Stimulated activated CD8-positive, alpha-beta memory T cell treated with anti-CD3 and anti-CD28 coated beads, Interleukin-15, amount 100 ng/mL, for 24 hours (primary cell): ENCODE data around the gene MEIS1.

Experiments used
- DNase-seq: peaks from one replicate; pipeline ENCODE4 v3.0.0-alpha.2; 2020; ENCODE audit warnings: low read depth

Gene MEIS1

GRCh38 chr2:66431846-66432587 is 2.9 kb upstream of the MEIS1 start:
- DNase-seq = no peak

GRCh38 chr2:66432801-66433694 is 1.9 kb upstream of the MEIS1 start:
- no peak for DNase-seq

- no peak for DNase-seq
Observed at GRCh38 chr2:66433695-66433944, 1.3 kb upstream of the MEIS1 start.

GRCh38 chr2:66433945-66434678 is 813 bp upstream of the MEIS1 start:
- DNase-seq = no peak

- DNase-seq = no peak
Observed at GRCh38 chr2:66435549-66435875, 587 bp downstream of the MEIS1 start.

GRCh38 chr2:66435963-66436362 is 1.0 kb downstream of the MEIS1 start:
- DNase-seq = no peak

- DNase-seq = no peak
Observed at GRCh38 chr2:66436581-66437001, 1.7 kb downstream of the MEIS1 start.

GRCh38 chr2:66437109-66437690 is 2.3 kb downstream of the MEIS1 start:
- no peak for DNase-seq

- DNase-seq = no peak
Observed at GRCh38 chr2:66437691-66438497, 3.0 kb downstream of the MEIS1 start.

GRCh38 chr2:66438498-66438833 is 3.5 kb downstream of the MEIS1 start:
- no peak for DNase-seq

GRCh38 chr2:66438891-66439811 is 4.2 kb downstream of the MEIS1 start:
- no peak for DNase-seq

DNA sequence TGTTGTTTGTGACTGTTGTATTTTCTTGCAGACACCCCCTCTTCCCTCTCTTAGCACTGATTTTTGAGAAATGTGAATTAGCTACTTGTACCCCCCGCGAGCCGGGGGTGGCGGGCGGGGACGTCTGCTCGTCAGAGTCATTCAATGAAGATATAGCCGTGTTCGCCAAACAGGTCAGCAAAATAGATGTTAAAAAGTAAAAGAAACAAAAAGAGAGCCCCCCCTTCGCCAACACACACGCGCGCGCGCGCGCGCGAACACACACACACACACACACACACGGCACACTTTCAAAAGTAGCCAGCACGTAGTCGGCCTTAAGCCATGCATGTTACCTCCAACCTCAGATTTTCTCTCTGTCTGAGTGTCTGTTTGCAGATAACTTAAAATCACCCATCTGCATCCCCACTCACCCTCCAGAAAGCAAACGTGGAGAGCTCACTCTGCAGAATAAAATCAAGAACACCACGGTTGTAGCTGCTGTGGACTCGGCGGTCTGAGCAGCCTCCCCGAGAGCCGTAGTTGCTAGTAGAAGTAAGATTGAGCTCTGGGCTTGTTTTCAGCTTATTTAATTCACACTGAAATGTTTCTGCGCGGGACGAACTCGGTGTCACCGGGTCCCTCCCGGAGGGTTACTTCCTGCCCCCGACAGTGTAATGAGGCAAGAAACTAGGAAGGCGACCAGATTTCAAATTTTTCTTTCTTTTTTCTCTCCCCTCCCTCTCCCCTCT is 5.1 kb downstream of the MEIS1 start:
- no peak for DNase-seq

GRCh38 chr2:66440708-66441497 is 6.0 kb downstream of the MEIS1 start:
- DNase-seq = no peak

DNA sequence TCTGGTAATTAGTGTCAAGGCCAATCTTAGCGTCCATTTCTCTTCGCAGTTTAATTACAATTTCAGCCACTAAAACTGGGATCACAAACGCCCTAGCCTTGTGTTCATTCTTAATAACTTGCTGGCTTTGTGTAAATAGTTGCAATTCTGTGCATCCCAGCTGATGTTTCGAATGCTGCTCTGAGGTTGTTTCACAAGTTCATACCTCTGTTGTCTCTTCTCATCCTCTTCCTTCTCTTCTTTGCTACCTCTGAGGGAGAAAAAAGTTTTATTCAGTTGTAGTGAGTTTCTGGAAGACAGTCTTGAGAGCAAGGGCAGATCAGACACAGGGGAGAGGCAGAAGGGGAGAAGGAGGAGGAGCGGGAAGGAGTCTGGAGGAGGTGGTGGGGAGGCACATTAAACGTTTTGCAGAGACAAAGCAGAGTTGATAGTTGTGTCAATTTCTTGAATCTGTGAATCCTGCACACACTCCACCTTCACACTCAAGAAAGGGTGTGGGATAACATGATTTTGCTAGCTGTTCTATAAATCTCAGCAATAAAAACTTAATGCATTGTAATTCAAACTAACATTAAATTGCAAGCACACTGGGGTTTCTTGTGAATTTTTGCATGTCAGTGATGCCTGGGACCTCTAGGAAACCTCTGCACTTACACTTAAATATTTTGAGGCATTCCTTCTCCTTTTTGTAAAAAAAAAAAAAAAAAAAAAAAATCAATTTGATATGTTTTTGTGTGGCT is 6.8 kb downstream of the MEIS1 start:
- no peak for DNase-seq

DNA sequence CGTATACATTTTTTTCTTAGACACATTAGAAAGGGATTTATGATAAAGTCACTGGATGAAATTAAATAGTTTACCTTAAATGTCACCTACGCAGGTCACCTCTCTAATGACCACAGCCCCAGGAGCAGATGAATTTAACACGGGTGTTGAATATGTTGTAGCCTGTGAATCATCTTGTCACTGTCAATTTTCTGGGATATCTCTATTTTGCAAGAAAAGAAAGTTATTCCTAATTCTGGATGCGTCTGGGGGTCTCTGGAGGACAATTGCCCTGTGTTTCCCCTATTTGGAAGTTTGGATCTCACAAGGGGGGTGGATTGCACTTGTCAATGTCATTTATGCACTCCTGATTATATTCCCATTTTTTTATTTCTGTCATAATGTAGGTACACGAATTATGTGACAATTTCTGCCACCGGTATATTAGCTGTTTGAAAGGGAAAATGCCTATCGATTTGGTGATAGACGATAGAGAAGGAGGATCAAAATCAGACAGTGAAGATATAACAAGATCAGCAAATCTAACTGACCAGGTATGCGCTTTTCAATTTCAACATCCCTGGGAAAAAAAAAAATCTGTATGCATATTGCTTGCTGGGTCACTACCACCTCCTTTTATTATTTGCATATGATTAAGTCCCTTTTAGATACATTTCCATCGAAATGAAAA is 7.7 kb downstream of the MEIS1 start:
- no peak for DNase-seq

DNA sequence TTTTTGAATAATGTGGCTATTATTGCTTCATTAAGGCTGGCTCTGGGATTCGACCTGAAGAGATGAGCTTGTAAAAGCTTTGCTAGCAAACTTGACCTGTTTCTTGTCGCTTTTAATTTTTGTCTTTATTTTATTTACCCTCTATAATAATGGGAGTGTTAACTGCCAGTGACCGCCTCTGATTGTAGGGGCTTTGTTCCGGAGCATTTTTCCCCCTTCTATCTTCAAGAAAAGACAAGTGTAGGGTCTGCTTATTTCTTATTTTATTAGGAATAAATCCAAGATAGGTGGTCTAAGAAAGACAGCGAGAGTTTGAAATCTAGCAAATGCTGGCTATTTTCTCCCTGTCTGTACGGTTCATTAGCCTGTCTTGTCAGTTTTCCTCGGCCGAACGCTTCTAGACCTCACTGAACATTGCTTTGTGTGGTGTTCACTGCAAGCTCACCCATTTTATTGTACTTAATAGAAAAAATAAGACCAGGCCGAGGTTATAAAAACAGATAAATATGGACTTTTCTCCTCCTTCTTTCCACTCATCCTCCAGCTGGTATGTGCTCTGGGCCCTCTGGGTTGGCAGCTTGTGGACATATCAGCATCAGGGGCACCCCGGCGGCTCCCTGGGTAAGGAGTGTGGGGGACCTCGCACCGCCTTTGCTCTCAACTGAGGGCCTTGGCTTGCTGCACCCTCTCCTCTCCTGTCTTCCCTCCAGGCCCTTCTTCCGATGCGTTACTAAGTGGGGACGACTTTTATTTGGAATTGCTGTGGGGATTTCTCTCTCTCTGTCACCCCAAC is 8.5 kb downstream of the MEIS1 start:
- no peak for DNase-seq
